NCI-H2107 (cell line): Measurements from ENCODE around the gene SLC5A8.

Source experiments
- DNase-seq: peaks from one replicate; lab custom pipeline; 2025; lab: John Stamatoyannopoulos, UW

SLC5A8 gene, protein sequence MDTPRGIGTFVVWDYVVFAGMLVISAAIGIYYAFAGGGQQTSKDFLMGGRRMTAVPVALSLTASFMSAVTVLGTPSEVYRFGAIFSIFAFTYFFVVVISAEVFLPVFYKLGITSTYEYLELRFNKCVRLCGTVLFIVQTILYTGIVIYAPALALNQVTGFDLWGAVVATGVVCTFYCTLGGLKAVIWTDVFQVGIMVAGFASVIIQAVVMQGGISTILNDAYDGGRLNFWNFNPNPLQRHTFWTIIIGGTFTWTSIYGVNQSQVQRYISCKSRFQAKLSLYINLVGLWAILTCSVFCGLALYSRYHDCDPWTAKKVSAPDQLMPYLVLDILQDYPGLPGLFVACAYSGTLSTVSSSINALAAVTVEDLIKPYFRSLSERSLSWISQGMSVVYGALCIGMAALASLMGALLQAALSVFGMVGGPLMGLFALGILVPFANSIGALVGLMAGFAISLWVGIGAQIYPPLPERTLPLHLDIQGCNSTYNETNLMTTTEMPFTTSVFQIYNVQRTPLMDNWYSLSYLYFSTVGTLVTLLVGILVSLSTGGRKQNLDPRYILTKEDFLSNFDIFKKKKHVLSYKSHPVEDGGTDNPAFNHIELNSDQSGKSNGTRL

DNA sequence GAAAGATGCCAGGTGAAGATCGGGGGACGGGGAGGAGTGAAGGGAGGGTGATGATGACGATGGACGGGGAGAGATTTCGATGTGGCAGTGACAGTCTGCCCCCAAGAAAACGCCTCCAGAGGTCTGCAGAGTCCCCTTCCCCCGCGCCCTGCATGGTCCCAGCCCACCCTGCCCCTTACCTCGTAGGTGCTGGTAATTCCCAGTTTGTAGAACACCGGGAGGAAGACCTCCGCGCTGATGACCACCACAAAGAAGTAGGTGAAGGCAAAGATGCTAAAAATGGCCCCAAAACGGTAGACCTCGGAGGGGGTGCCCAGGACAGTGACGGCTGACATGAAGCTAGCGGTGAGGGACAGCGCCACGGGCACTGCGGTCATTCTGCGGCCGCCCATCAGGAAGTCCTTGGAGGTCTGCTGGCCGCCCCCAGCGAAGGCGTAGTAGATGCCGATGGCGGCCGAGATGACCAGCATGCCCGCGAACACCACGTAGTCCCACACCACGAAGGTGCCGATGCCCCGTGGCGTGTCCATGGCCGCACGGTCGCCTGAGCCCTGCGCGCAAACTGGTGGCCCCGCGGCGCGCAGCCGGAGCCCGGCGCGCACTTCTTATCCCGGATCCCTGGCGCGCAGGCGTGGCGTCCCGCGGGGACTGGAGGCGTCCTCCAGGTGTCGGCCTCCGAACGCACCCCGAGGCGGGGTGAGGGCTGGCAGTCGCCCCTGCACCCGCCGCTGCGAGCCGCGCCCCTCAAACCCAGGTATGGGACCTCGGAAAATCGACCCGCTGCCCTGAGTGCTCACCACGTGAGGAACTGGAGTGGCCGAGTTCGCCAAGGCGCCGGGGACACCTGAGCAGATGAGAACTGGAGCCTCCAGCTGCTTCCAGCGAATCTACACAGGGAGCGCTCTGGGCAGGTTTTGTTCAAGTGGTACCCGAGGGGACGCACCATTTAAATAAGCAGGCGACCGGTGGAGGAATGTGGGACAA, at the start of gene SLC5A8:
Gene SLC5A8, minus strand, starts transcription at position 920 of the 984 bp plus-strand sequence. Its CDS starts 390 bp downstream, at position 530.
- no peak for DNase-seq

DNA sequence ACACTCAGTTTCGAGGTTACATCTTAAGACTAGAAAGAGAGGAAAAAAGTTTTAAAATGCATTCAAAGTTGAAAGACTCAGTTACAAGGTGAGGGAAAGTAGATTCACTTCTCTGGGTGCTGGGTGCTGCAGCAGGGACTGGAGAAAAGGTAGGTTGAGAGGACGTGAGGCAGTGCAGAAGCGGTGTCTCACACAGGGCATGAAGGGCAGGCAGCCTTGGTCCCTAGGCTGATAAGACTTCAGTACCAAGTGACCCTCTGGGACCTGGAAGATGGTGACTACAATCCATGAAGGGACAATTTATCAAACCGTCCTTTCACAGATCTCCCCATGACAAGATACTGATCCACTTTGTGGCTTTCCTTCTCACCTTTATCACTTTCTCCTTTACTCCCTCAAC, 47.3 kb upstream of the SLC5A8 start:
- DNase-seq, result no peak

DNA sequence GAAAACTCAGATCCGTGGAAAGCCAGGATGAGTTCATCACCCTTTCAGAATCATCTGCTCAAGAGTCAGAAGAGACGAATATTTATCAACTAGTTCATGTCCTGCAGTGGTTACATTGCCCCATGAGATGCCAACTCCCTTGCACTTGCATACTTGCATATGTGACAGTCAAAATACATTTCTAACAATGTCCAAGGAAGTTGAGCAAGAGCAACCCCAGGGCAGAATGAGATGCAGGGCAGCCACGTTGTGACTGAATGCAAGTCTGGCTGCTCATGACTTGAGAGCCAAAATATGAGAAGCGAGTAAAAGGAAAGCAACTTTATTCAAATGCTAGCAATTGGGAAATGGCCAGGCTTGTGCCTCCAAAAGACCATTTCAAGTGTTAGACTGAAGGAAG, 46.2 kb upstream of the SLC5A8 start:
- DNase-seq, result no peak

DNA sequence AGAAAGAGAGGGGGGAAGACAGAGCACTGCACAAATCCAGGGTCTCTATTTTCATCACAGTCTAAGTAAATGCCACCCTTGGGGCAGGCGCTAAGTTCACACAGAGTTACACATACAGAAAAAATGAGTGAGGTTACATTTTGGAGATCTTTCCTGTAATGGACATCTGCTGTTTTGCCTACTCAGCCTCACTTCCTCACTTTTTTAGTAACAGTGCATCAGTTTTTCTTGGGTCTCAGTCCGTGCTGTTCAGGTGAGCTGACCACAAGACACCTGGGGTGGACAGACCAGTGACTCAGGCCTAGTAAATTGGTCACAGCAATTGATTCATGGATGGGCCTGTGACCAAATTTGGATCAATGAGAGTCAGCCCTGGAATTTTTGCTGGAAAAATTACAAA, 33.6 kb upstream of the SLC5A8 start:
- DNase-seq, result no peak

DNA sequence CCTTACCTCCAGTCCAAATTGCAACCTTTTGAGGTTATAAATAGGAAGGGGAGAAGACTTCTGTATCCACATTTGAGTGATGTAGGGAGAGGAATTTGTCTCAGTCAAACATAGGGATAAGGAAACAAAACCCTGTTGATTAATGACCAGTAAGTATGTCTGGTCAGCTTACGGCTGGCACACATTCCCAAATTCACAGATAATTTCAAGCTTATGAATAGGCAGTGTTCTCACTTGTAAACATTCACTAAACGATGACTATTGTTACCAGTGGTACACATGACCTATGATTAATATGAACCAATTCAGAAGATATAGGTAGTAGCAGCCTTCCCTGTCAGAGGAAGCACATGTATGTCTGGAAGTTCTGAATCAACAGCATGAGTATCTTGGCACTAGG, 33.0 kb upstream of the SLC5A8 start:
- DNase-seq, result no peak

DNA sequence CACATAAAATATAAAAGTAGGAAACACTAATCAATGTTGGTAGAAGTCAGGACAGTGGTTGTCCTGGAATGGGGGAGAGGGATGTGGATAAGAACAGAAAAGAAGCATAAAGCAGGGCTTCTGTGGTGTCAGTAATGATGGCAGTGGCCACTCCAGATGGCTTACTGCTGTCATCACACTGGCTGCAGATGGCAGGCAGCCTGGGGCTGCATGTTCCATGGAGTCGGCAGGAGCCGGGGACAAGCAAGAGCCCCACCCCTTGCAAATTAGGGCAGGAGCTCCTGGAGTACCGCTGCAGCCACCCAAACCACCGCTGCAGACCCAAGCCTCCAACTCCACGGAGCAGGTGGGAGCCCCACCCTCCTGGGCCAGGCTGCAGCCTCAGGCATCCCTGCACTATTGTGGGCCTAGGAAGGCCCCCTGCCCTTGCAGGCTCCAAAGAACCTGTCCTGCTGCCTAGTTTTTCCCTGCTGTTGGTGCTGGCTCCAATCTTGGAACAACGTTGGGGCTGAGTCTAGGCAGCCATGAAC, 28.8 kb upstream of the SLC5A8 start:
- no peak for DNase-seq

DNA sequence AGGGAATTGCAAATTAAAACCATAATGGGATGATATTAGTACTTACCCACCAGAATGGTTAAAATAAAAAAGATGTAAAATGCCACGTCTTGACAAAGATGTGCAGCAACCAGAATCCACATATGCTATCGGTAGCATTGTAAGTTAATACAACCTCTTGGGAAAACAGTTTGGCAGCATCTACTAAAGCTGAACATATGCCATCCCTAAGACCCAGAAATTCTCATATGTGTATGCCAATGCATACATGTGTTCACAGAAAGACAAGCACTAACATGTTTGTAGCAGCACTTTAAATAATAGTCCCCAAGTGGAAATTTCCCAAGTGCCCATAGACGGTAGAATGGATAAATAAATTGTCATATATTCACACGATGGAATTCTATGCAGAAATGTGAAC, 28.3 kb upstream of the SLC5A8 start:
- DNase-seq, result no peak

DNA sequence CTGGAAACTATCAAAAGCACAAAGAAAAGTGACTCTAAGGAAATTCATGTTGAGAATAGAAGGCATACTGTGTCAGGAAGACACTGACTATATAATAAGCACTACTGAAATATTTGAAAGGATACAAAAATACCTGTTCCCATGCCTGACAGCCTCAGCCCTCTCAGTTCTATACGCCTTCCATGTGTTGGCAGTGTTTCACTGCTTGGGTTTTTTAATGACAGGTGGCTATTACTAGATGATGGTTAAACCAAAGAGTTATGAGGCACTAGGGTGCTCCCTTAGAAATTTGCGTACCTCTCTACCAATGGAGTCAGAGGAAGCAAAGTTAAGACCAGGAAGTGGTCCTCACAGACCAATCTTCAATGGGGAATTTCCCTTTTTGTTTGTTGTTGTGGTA, 25.6 kb upstream of the SLC5A8 start:
- DNase-seq, result no peak

DNA sequence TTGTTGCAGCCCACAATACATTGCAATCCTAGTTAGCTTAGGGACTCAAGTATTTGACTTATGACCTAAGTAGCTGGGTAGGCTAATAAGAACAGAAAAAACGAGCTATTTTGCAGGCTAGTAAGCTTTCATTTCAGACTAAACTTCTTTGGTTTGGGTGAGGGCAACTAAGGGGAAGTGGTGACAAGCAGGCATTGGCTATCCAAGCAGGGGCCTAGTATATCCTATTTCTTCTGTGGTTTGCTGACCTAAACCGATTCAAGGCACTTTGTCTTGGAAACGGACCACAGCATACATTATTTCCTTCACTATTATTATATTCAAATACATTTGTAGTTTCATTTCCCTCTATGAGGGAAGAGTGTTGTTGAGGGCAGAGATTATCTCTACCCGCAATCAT, 21.6 kb upstream of the SLC5A8 start:
- DNase-seq, result no peak

DNA sequence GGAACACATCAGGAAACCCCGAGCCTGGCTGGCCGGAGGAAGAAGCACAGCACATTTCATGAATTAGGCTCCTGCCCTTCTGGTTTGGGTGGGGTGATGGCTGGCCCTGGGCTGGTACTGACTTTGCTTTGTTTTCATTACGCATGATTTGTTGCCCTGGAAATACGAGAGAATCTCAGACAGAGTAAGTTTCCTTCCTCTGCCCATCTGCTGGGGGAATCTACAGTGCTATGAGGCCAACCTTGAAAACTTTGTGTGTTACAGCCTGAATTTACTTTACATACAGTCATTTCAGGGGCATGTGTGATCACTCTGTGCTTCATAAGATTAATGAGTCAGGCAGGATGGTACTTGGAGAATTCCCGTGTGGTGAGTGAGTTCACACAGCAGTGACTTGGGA, 20.5 kb upstream of the SLC5A8 start:
- DNase-seq, result no peak

DNA sequence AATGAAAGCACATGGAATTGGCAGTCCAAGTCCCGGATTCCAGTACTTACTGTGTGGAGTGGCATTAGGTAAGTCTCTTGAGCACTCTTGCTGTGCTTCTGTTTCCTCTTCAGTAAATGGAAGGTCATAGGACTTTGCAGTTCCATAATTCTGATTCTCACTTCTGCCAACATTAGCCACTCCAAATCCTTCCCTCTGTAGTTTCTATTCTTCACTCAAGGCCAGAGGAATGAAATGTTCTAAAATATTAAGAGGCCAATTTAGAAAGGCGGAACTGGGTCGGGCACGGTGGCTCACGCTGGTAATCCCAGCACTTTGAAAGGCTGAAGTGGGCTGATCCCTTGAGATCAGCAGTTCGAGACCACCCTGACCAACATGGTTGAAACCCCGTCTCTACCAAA, 19.8 kb upstream of the SLC5A8 start:
- no peak for DNase-seq

DNA sequence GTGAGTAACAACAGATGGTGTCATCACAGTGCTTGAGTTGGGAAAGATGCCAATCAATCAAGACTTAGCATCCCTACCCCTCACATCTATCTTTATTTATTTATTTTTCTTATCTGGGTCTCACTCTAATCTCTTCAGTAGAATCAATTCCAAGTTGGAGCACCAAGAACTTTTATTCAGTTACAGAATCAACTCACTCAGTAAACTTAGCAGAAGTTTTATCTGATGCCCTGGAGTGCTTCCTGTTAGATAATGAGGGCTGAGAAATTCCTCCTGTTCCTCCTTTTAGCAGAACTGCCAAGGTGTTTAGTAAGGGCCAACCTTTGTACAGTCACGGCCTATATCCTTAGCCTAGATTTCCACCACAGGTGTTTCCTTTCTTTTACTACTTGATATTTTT, 11.3 kb upstream of the SLC5A8 start:
- DNase-seq, result no peak

DNA sequence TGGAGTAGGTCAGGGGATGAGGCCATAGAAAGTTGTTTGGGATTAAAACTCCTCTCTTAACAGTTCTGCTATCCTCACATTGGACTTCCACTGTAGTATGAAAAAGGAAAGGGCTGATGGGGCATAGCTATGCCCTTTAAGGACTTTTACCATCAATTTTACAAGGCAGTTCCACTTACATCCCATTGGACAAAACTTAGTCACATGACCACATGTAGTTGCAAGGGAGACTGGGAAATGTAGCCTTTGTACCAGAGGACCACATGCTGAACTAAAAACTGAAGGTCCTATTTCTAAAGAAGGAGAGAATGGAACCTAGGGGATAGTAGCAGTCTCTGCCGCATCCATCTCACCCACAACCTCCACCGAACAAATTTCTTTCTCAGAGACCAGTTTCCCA, 6.8 kb upstream of the SLC5A8 start:
- no peak for DNase-seq

DNA sequence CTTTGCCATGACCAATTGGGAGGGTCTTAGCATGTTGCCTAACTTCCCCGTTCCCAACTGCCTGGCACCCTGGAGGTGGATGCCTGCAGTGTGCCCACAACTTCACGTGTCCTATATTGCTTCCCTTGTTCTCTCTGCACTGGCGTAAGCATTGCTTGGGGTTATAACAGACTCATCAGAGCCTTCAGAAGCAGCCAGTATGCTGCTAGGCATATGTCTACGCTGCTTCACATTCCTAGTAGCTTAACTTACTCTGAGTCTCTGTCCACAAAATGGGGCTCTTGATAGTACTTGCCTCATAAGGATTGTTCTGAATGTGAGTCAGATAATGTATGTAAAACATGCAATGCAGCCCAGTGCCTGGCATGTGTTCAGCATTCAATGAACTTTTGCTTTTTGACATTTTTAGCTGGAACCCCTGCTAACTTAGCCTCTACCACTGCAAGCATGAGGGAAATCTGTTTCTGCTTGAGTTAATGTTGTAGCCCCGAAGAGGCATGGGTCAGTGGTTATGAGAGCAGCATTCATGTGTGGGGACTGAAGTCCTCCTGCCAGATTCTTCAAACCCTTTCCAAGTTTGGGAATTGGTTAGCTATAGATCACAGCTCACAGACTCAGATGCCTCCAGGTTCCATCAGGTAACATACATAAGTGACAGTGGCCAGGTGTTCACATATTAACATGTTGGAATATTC, 2.8 kb downstream of the SLC5A8 start:
- no peak for DNase-seq

DNA sequence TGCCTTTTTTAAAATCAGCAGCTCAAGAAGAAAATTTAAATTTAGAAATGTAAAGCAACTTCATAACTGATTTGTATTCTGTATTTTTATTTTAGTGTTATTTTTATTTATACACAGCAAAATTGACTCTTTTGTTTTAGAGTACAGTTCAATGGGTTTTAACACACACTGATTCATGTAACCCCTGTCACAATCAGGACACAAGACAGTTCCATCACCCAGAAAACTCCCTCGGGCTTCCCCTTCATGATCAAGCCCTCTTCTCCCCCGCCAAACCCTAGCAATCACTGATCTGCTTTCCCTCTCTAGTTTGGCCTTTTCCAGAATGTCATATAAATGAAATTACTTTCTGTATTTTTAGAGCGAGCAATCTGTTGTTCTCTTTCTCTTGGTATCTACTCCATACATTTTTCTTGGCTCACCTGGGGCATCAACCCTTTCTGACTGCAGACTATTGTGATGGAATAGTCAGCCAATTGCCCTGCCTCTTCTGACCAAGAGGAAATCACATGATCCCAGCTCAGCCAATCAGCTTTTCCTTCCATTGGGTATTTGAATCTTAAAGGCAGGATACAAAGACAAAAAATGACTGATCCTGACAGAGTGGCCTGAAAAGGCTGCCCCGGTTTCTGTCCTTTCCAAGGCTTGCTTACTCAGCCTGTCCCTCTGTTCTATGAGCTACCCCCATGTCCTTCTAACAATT, 5.3 kb downstream of the SLC5A8 start:
- DNase-seq, result no peak

DNA sequence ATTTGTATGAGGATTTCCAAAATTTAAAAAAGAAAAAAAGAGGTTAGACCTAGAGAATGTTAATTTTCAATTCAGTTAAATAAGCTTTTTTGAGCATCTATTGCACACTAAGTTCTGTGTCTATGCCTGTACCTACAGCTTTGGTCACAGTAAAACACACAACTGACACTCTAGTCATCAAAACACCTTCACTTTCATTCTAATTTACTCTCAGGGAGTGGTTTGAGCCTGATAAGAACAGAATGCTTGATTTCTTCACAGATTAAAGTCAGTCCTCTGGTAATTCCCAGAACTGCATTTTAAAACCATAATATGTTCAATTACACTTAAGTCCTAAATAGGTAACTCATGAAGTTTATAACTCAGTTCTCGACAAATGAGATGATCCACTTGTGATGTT, 9.2 kb downstream of the SLC5A8 start:
- no peak for DNase-seq

DNA sequence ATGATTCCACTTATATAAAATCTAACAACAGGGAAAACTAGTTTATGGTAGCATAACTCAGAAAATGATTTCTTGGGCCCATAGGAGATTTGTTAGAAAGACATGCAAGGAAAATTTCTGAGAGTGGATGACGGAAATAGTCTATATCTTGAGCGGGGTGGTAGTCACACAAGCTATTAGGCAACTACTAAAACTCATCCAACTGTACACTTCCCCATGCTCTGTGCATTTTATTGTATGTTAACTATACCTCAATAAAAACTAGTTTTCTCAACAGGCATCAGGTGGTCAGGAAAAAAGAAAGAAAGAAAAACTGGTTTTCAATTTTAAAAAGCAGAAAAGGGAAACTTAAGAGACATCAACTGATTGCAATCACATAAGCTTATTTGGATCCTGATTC, 9.9 kb downstream of the SLC5A8 start:
- DNase-seq, result no peak

DNA sequence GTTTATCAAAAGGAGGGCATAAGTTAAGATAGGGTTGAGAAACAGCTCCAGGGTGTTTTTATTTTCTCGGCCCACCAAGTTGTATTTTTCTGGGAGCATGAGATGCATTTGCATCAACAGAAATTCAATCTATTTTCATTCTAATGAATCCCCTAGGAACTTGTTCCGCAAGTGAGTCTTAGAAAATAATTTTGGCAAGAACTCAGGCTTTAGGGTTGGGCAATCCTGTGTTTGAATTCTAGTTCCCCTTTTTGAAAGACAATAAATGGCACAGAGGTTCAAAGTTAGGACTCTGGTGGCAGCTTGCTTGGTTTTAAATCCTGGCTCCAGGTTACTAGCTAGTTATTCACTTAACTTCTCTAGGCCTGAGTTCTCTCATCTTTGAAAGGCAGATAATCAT, 23.7 kb downstream of the SLC5A8 start:
- DNase-seq, result no peak

DNA sequence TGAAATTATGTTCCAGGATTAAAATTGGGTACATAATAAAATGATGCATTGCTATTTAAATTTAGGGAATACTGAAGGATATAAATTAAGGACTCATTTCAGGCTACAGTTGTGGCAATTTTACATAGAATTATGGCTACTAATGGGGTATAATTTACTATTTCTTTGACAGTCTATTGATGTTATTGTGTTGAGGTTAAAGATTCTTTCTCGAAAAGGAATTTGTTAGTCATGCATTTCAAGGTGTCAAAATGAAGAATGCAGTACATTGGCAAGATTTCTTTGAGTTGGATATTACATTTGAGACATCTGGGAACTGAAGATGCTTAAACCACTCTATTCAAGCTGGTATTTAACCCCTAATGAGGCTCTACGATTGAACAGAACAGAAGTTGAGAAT, 28.3 kb downstream of the SLC5A8 start:
- DNase-seq, result no peak

DNA sequence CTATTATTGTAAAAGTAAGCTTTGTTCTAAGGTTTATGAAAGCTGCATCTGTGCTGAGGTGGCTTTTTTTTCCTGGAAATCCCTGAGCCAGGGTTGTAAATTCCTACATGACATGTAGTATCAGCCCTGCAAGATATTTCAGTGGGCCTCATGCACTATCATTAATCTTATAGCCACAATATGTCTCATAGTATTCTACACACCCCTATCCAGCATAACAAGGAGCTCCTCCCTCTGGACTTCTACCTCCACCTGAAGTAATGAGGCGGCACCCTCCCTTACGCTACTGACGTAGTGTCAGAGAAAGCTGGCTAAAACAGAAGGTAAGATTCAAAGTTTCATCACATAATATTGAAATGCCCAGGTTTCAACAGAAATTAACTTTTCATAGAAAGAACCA, 35.5 kb downstream of the SLC5A8 start:
- no peak for DNase-seq

DNA sequence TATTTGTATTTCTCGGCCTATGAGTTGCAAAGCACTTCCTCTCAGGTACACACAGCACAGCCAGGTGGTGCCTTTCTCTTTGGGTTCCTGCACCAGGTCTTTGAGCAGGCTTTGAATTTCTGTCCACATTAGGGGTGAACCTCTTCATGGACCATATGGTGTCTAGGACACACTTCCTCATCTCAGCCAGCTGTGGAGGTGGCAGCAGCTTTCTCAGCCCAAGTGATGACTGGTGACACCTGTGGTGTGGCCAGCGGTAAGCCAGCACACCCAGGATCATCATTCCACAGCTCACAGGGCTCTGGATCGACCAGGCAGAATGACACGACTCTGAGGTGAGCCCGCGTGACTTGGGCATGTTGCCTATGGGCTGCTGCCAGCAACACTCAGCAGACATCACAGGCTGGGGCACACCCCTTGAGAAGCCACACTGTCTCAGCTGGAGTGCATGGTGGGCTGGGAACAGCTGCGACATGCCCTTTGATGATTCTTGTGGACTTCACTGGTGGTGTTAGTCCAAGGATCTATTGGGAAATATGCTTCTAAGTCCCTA, 36.8 kb downstream of the SLC5A8 start:
- DNase-seq, result no peak
